Stimulated activated CD4-positive, alpha-beta T cell treated with anti-CD3 and anti-CD28 coated beads, Interleukin-2, amount 100 ng/mL, for 24 hours (primary cell): ENCODE data around the gene RGS17.
"Not testable (repeated sequence)": the region's sequence is repeated elsewhere in the genome, so short reads cannot be mapped to it uniquely, and the experiment has no call there.

Experiments used
- DNase-seq, 2 donors: peaks; one replicate each; pipeline ENCODE4 v3.0.0-alpha.2; 2020

RGS17 gene

GRCh38 chr6:153028963-153029362 lies 102.1 kb downstream of the RGS17 start:
- no peak for DNase-seq

- no peak for DNase-seq
Measured at GRCh38 chr6:153028286-153028685, 102.8 kb downstream of the RGS17 start.

- no peak for DNase-seq
Measured at GRCh38 chr6:153027480-153027879, 103.6 kb downstream of the RGS17 start.

- DNase-seq, result no peak
Measured at GRCh38 chr6:153024709-153025017, 106.4 kb downstream of the RGS17 start.

GRCh38 chr6:153023977-153024708 lies 106.9 kb downstream of the RGS17 start:
- DNase-seq, result peak; percentile 14 to 28

- DNase-seq, result no peak
Measured at GRCh38 chr6:153018355-153018754, 112.7 kb downstream of the RGS17 start.

GRCh38 chr6:153016846-153017245 lies 114.2 kb downstream of the RGS17 start:
- DNase-seq, result no peak

- DNase-seq, result no peak
Measured at GRCh38 chr6:153015094-153015640, 115.9 kb downstream of the RGS17 start.

GRCh38 chr6:153013438-153013837 lies 117.6 kb downstream of the RGS17 start:
- no peak for DNase-seq

GRCh38 chr6:153012856-153013255 lies 118.2 kb downstream of the RGS17 start:
- DNase-seq, result no peak

- no peak for DNase-seq
Measured at GRCh38 chr6:153003366-153003690, 127.8 kb downstream of the RGS17 start.

- peak; percentile 89 to 90 for DNase-seq
Measured at GRCh38 chr6:153002613-153003365, 128.3 kb downstream of the RGS17 start, which contains the start of gene MTRF1L. Gene MTRF1L, minus strand, starts transcription at chr6:153002709. Its CDS starts 24 bp downstream, at chr6:153002685.

GRCh38 chr6:153001767-153002612 lies 129.1 kb downstream of the RGS17 start:
- peak in 1 of 2 donors; percentile 45 for DNase-seq

GRCh38 chr6:153000790-153001189 lies 130.3 kb downstream of the RGS17 start:
- DNase-seq, result not testable (repeated sequence)

- DNase-seq, result no peak
Measured at GRCh38 chr6:153000243-153000642, 130.8 kb downstream of the RGS17 start.

- DNase-seq, result not testable (repeated sequence)
Measured at GRCh38 chr6:152999538-152999937, 131.5 kb downstream of the RGS17 start.

- no peak for DNase-seq
Measured at GRCh38 chr6:152993847-152994246, 137.2 kb downstream of the RGS17 start.

- DNase-seq, result no peak
Measured at GRCh38 chr6:152993431-152993830, 137.7 kb downstream of the RGS17 start.

- no peak for DNase-seq
Measured at GRCh38 chr6:152986978-152987377, 144.1 kb downstream of the RGS17 start.

- not testable (repeated sequence) for DNase-seq
Measured at GRCh38 chr6:152985300-152985699, 145.8 kb downstream of the RGS17 start.

GRCh38 chr6:152984513-152984872 lies 146.6 kb downstream of the RGS17 start:
- DNase-seq, result no peak

GRCh38 chr6:152983637-152984512 lies 147.2 kb downstream of the RGS17 start:
- peak; percentile 94 to 97 for DNase-seq
